ENCODE measurements around the gene TBL1X. TPM values are rescaled to one million over a fixed set of nuclear protein-coding genes. Genes with fewer than 3 reads are reported as not detected.

The TBL1X gene
- total and polyA plus RNA-seq, 7 donors: 6.5 to 25.8 (median 16.1) TPM

GRCh38 chrX:9728261-9728660, 263.4 kb downstream of the TBL1X start:
- Histone ChIP-seq H3K27me3 (no peaks in the 10 kb centered on the region), H3K4me1 (no peaks in the 10 kb centered on the region), H3K4me3 (no peak overlapping the region), H3K9me3 (peaks cover 0 to 6% (median 0%) of the 10 kb centered on the region in 4 donors), H3K36me3 (no peaks in the 10 kb centered on the region), H3K27ac (no peak overlapping the region)
- 81 to 95% methylated on average over 3 of the region's 3 CpGs for WGBS, 2 donors
- no peak for DNase-seq
- intact Hi-C loops (cut with DNase I): no loop called here
- TF ChIP-seq EP300 (IDR thresholded peaks at IDR 0.05) (no peak), POLR2A (IDR thresholded peaks at IDR 0.05) (no peak), POLR2AphosphoS5 (IDR thresholded peaks at IDR 0.05) (no peak)
- TF ChIP-seq, protein P1, sequence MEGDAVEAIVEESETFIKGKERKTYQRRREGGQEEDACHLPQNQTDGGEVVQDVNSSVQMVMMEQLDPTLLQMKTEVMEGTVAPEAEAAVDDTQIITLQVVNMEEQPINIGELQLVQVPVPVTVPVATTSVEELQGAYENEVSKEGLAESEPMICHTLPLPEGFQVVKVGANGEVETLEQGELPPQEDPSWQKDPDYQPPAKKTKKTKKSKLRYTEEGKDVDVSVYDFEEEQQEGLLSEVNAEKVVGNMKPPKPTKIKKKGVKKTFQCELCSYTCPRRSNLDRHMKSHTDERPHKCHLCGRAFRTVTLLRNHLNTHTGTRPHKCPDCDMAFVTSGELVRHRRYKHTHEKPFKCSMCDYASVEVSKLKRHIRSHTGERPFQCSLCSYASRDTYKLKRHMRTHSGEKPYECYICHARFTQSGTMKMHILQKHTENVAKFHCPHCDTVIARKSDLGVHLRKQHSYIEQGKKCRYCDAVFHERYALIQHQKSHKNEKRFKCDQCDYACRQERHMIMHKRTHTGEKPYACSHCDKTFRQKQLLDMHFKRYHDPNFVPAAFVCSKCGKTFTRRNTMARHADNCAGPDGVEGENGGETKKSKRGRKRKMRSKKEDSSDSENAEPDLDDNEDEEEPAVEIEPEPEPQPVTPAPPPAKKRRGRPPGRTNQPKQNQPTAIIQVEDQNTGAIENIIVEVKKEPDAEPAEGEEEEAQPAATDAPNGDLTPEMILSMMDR (IDR thresholded peaks at IDR 0.05): no peak

DNA sequence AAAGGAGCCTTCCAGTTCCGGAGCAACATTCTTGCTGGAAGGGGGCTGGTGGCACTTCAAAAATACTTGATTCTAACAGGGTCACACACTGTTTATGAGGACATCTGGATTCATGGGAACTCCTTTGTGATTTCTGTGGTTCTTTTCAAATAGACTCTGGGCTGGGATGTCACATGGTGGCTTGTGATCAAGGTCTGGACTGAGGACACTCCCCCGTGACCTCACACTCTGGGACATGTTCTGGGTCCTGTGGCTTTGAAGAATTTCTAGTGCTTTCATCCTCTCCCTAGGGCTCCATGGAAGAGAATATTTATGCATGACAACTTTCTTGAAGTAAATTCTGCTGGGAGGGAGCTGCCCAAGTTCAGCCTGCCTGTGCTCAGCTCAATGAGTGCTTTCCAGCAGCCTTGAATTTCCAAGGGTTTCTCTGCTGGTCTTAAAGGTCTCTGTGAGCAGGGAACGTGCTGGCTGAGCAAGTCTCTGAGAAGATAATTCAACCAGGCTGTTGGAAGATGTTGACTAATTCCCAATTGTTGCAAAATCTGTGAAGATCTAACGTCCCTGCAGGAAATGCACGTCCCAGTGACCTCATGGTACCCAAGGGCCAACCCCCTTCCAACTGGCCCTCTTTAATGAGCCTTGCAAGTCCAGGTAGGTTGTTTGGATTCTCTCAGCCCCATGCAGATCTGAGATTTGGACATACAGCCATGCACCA, 264.5 kb downstream of the TBL1X start:
- intact Hi-C loops (cut with DNase I): no loop called here
- WGBS, 2 donors: 83 to 88% methylated on average over 5 of the region's 5 CpGs

GRCh38 chrX:9730078-9730477, 265.2 kb downstream of the TBL1X start:
- intact Hi-C loops (cut with DNase I): no loop called here
- H3K27ac ChIP-seq: no peak overlapping the region
- DNase-seq: no peak
- H3K36me3 ChIP-seq: no peaks in the 10 kb centered on the region
- H3K4me1 ChIP-seq: no peaks in the 10 kb centered on the region
- H3K9me3 ChIP-seq: peaks cover 0 to 6% (median 0%) of the 10 kb centered on the region in 4 donors
- WGBS, 2 donors: 66 to 88% methylated on average over 2 to 3 of the region's 3 CpGs
- no peaks in the 10 kb centered on the region for H3K27me3 ChIP-seq
- TF ChIP-seq POLR2AphosphoS5 (IDR thresholded peaks at IDR 0.05): no peak
- no peak for TF ChIP-seq EP300 (IDR thresholded peaks at IDR 0.05)
- TF ChIP-seq, protein P1 (IDR thresholded peaks at IDR 0.05): no peak
- TF ChIP-seq POLR2A (IDR thresholded peaks at IDR 0.05): no peak
- no peak overlapping the region for H3K4me3 ChIP-seq

More for the DNA sequence above, 264.5 kb downstream of the TBL1X start:
- H3K36me3 ChIP-seq: no peaks in the 10 kb centered on the region
- no peak overlapping the region for H3K27ac ChIP-seq
- peaks cover 0 to 6% (median 0%) of the 10 kb centered on the region in 4 donors for H3K9me3 ChIP-seq
- H3K4me3 ChIP-seq: no peak overlapping the region
- no peak for DNase-seq
- H3K4me1 ChIP-seq: no peaks in the 10 kb centered on the region
- no peaks in the 10 kb centered on the region for H3K27me3 ChIP-seq
- TF ChIP-seq, protein P1 (IDR thresholded peaks at IDR 0.05): no peak
- TF ChIP-seq EP300 (IDR thresholded peaks at IDR 0.05) (no peak), POLR2AphosphoS5 (IDR thresholded peaks at IDR 0.05) (no peak), POLR2A (IDR thresholded peaks at IDR 0.05) (no peak)

GRCh38 chrX:9730752-9731151, 265.9 kb downstream of the TBL1X start:
- intact Hi-C loops (cut with DNase I): no loop called here
- H3K27me3 ChIP-seq: no peaks in the 10 kb centered on the region
- TF ChIP-seq EP300 (IDR thresholded peaks at IDR 0.05) (no peak), POLR2A (IDR thresholded peaks at IDR 0.05) (no peak), POLR2AphosphoS5 (IDR thresholded peaks at IDR 0.05) (no peak)
- TF ChIP-seq, protein P1 (IDR thresholded peaks at IDR 0.05): no peak

More at GRCh38 chrX:9730752-9731151, 265.9 kb downstream of the TBL1X start:
- H3K4me3 ChIP-seq: no peak overlapping the region
- no peaks in the 10 kb centered on the region for H3K4me1 ChIP-seq
- H3K27ac ChIP-seq: no peak overlapping the region
- DNase-seq: no peak
- no peaks in the 10 kb centered on the region for H3K36me3 ChIP-seq
- peaks cover 0 to 6% (median 0%) of the 10 kb centered on the region in 4 donors for H3K9me3 ChIP-seq
- 77 to 79% methylated on average over 1 of the region's 1 CpG for WGBS, 2 donors
